UCSD-AML1 (cell line): ENCODE measurements around the gene GRID1.

Experiments
- DNase-seq: peaks from one replicate; lab custom pipeline; 2025; ENCODE audit not compliant: unreplicated experiment; lab: John Stamatoyannopoulos, UW

Gene GRID1

GRCh38 chr10:85596389-85596788, 770.2 kb downstream of the GRID1 start:
- no peak for DNase-seq

GRCh38 chr10:85594239-85594638, 772.4 kb downstream of the GRID1 start:
- DNase-seq, result no peak

- DNase-seq, result no peak
Observed at GRCh38 chr10:85593226-85593772, 773.3 kb downstream of the GRID1 start.

- DNase-seq, result no peak
Observed at GRCh38 chr10:85581371-85581770, 785.2 kb downstream of the GRID1 start.

GRCh38 chr10:85580585-85580984, 786.0 kb downstream of the GRID1 start:
- no peak for DNase-seq

GRCh38 chr10:85578860-85579259, 787.7 kb downstream of the GRID1 start:
- DNase-seq, result no peak

- no peak for DNase-seq
Observed at GRCh38 chr10:85575441-85575840, 791.2 kb downstream of the GRID1 start.

GRCh38 chr10:85570871-85571270, 795.7 kb downstream of the GRID1 start:
- no peak for DNase-seq

GRCh38 chr10:85565381-85565780, 801.2 kb downstream of the GRID1 start:
- DNase-seq, result no peak

GRCh38 chr10:85558533-85558932, 808.1 kb downstream of the GRID1 start:
- DNase-seq, result no peak

GRCh38 chr10:85557706-85558105, 808.9 kb downstream of the GRID1 start:
- no peak for DNase-seq

GRCh38 chr10:85557077-85557476, 809.5 kb downstream of the GRID1 start:
- no peak for DNase-seq
